Astrocyte (in vitro differentiated cells and primary cell): ENCODE measurements around the gene CUL1.

Experiments
- CTCF ChIP-seq: IDR thresholded peaks from 2 replicates; pipeline ENCODE4 v1.5.1; 2011; ENCODE audit warnings: low read depth, mild to moderate bottlenecking, inconsistent platforms, low read length, moderate library complexity; ENCODE audit not compliant: insufficient read depth
- EZH2 ChIP-seq: IDR thresholded peaks from 2 replicates; pipeline ENCODE4 v1.6.1; 2012; ENCODE audit warnings: mild to moderate bottlenecking, low read length, inconsistent platforms; ENCODE audit not compliant: insufficient read depth

- no peak for TF ChIP-seq CTCF
- TF ChIP-seq EZH2, result no peak
These were observed 16.3 kb downstream of the CUL1 start for GRCh38 chr7:148715027-148715426.
